ENCODE measurements around the gene MAN2C1. TPM values are rescaled to one million over a fixed set of nuclear protein-coding genes. Genes with fewer than 3 reads are reported as not detected.

MAN2C1 gene
- total RNA-seq, 1 donor from 2014 or later: 70.3 TPM

Other genes starting within 250 kb of the MAN2C1 start
- 0.31 TPM for gene C15orf39, start 166.7 kb downstream of the MAN2C1 start, total RNA-seq
- gene GOLGA6C, start 110.3 kb downstream of the MAN2C1 start, total RNA-seq: not detected
- gene GOLGA6D, start 85.8 kb downstream of the MAN2C1 start, total RNA-seq: not detected
- gene COMMD4, start 32.5 kb downstream of the MAN2C1 start, total RNA-seq: 17.5 TPM
- 26.2 TPM for gene NEIL1, start 21.6 kb downstream of the MAN2C1 start, total RNA-seq
- gene SIN3A, start 83.1 kb upstream of the MAN2C1 start, total RNA-seq: 34.8 TPM
- gene PTPN9, start 210.7 kb upstream of the MAN2C1 start, total RNA-seq: 29.3 TPM

Data from occipital lobe (tissue), 1 donor.